MG63 (cell line): Measurements from ENCODE around the gene HOXD11. TPM values are rescaled to one million over a fixed set of nuclear protein-coding genes. Genes with fewer than 3 reads are reported as not detected.

Experiments
- DNase-seq: peaks from one replicate; pipeline ENCODE4 v3.0.0-alpha.2; 2020
- H3K27me3 ChIP-seq: fragments of 250-450 bp; sonication (Bioruptor Pico); 2 replicates; pipeline ENCODE4 v1.5.1; 2020; ENCODE audit warnings: mild to moderate bottlenecking, moderate library complexity
- H3K36me3 ChIP-seq: fragments of 250-450 bp; sonication (Bioruptor Pico); 2 replicates; pipeline ENCODE4 v1.5.1; 2020; ENCODE audit warnings: mild to moderate bottlenecking, moderate library complexity
- H3K4me3 ChIP-seq: fragments of 250-450 bp; sonication (Bioruptor Pico); 2 replicates; pipeline ENCODE4 v1.5.1; 2020; ENCODE audit warnings: mild to moderate bottlenecking, moderate library complexity
- H3K9me3 ChIP-seq: fragments of 250-450 bp; sonication (Bioruptor Pico); 2 replicates; pipeline ENCODE4 v1.5.1; 2020; ENCODE audit warnings: mild to moderate bottlenecking, moderate library complexity
- total RNA-seq: library from RNA; depleted of rRNA; stranded (reverse); fragments of >200 nt; shearing (Covaris generic); gene quantifications from 2 replicates; pipeline ENCODE4 v1.2.3, GENCODE V29; 2014; ENCODE audit warnings: low replicate concordance

The HOXD11 gene
- total RNA-seq, 1 experiment from 2014 or later, result 3.6 TPM

DNA sequence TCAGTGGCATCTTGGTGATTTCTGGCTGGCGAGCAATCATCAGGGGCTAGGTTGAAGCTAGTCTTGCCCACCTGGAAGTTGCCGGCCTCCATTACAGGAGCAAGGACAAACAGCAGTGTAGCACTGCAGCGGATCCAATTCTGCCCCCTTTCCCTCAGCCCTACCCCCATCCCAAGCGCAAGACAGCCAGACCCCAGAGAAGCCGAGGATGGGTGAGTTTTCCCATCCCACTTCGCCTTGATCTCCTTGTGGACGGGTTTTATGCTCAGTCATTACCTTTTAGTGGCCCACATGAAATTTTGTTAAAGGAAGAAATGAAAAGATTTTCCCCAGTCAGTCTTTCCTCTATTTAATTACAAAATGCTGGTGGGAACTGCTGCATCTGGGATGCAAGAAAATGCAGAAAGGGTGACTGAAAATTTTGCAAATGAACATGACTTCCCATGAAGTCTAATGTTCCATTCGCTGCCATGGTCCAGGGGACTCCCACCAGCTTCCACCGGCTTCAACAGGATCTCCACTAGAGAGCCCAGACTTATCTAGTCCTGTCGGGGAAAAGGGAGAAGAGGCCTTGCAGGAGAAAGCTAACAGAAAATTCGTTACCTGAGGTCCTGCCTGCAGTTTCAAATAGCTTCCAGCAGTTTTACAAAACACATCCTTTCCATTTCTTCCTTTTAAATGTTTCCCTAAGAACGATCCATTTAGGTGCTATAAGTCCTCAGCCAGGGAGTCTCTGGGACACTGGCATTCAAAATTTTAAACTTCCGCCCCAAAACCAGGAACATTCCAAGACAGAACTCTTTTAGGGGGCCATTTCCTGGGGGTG lies 13.5 kb downstream of the HOXD11 start:
- Histone ChIP-seq H3K4me3 (no peak overlapping the region), H3K27me3 (no peaks in the 10 kb centered on the region)
- DNase-seq, result no peak

DNA sequence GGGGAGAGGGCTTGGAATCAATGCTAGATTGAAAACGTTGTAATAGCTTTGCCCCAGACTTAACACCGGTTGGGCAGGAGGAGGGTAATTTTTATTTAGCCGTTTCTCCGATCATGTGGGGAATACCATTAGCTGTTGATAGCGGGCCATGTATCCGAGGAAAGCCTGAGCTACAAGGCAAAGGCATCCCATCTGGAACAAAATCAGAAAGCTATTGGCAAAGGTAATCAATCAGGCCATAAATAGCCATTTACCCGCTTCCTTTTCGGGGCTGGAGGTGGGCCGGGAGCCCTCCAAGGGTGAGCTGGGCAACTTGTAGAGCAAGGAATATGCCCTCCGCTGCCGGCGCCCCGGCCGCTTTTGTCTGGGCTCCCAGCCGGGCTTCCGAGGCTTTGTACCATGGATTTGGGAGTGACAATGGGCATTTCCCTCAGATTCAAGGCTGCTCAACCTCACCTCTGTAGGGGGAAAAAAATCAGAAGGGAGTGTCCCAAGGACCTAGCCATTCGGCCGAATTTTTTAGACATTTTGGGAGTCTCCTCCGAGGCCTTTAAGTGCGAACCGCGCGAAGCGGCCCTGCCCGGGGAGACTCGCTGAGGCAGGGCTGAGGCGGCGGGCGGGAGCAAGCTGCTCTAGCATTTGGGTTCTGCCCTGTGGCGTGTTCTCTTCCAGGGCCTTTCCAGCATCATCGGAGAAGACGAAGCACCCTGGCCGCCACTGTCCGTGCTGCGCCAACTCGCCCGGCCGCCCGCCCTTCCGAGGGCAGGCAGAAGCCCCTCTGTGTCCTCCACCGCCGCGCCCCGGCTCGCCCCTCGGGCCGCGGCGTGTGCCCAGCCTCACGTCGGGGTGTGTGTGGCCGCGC lies 14.3 kb downstream of the HOXD11 start:
- Histone ChIP-seq H3K9me3 (no peaks in the 10 kb centered on the region), H3K27me3 (no peaks in the 10 kb centered on the region), H3K4me3 (no peak overlapping the region), H3K36me3 (peaks cover 3% of the 10 kb centered on the region; the same call in 1 of the 2 replicates)
- DNase-seq, result no peak

More for the DNA sequence above, 13.5 kb downstream of the HOXD11 start:
- peaks cover 3% of the 10 kb centered on the region; the same call in 1 of the 2 replicates for H3K36me3 ChIP-seq
- H3K9me3 ChIP-seq, result no peaks in the 10 kb centered on the region

DNA sequence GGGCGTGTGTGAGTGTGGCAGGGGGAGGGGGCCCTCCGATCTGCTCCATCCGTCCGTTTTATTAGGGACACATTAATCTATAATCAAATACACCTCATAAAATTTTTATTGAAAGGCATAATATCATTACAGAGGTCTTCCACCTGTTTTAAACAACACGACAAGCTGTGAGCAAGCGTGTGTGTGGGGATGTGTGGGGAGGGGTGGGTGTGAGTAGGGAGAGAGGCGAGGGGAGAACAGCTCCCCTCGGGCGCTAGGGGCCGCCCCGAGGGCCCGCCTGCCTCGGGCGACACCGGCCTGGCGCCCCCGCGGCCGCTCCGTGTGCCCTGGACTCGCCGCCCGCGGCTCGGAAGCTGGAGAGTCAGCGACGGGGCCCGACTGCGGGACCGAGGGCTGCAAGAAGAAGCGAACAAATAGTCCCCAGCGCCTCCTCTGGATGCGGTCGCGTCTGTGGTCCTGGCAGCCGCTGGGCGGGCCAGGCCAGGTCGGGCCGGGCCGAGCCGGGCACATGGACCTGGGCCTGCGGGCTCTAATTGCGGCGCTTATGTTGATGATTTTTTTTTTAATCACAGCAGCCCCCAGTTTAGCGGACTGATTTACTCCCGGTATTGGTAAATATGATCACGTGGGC lies 15.1 kb downstream of the HOXD11 start:
- Histone ChIP-seq H3K4me3 (peak overlapping the region; percentile 48), H3K27me3 (no peaks in the 10 kb centered on the region), H3K36me3 (no peaks in the 10 kb centered on the region), H3K9me3 (no peaks in the 10 kb centered on the region)
- DNase-seq, result no peak

DNA sequence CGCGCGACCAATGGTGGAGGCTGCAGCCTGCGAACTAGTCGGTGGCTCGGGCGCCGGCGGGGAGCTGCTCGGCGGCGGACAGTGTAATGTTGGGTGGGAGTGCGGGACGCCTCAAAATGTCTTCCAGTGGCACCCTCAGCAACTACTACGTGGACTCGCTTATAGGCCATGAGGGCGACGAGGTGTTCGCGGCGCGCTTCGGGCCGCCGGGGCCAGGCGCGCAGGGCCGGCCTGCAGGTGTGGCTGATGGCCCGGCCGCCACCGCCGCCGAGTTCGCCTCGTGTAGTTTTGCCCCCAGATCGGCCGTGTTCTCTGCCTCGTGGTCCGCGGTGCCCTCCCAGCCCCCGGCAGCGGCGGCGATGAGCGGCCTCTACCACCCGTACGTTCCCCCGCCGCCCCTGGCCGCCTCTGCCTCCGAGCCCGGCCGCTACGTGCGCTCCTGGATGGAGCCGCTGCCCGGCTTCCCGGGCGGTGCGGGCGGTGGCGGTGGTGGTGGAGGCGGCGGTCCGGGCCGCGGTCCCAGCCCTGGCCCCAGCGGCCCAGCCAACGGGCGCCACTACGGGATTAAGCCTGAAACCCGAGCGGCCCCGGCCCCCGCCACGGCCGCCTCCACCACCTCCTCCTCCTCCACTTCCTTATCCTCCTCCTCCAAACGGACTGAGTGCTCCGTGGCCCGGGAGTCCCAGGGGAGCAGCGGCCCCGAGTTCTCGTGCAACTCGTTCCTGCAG lies 15.8 kb downstream of the HOXD11 start, which contains the start of gene HOXD9:
Gene HOXD9 (plus strand): TSS at position 37 of the 728 bp plus-strand sequence. CDS start 50 bp downstream, at position 87.
- peak within 1 kb of the TSS; percentile 48 for H3K4me3 ChIP-seq
- H3K36me3 ChIP-seq, result no peaks in the 10 kb centered on the region
- no peaks in the 10 kb centered on the region for H3K9me3 ChIP-seq
- DNase-seq, result peak; percentile 74
- H3K27me3 ChIP-seq, result no peaks in the 10 kb centered on the region

DNA sequence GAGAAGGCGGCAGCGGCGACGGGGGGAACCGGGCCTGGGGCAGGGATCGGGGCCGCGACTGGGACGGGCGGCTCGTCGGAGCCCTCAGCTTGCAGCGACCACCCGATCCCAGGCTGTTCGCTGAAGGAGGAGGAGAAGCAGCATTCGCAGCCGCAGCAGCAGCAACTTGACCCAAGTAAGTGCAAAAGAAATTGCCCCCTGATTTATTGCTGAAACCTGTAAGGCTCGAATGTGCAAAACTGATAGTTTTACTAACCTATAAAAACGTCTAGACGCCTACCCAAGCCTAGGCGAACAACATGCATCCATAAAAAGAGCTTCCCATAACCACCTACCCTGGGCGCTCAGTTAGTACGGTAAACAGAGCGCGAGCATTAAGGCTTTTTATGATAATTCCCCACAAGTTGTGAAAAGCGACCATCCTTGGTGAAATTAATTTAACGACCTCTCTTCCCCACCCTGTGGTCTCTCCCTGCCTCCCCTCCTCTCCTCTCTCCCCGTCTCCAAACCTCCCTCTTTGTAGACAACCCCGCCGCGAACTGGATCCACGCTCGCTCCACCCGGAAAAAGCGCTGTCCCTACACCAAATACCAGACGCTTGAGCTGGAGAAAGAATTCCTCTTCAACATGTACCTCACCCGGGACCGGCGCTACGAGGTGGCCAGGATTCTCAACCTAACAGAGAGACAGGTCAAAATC lies 16.5 kb downstream of the HOXD11 start:
- Histone ChIP-seq H3K36me3 (no peaks in the 10 kb centered on the region), H3K4me3 (peak overlapping the region; percentile 48), H3K27me3 (no peaks in the 10 kb centered on the region), H3K9me3 (no peaks in the 10 kb centered on the region)
- DNase-seq, result no peak

DNA sequence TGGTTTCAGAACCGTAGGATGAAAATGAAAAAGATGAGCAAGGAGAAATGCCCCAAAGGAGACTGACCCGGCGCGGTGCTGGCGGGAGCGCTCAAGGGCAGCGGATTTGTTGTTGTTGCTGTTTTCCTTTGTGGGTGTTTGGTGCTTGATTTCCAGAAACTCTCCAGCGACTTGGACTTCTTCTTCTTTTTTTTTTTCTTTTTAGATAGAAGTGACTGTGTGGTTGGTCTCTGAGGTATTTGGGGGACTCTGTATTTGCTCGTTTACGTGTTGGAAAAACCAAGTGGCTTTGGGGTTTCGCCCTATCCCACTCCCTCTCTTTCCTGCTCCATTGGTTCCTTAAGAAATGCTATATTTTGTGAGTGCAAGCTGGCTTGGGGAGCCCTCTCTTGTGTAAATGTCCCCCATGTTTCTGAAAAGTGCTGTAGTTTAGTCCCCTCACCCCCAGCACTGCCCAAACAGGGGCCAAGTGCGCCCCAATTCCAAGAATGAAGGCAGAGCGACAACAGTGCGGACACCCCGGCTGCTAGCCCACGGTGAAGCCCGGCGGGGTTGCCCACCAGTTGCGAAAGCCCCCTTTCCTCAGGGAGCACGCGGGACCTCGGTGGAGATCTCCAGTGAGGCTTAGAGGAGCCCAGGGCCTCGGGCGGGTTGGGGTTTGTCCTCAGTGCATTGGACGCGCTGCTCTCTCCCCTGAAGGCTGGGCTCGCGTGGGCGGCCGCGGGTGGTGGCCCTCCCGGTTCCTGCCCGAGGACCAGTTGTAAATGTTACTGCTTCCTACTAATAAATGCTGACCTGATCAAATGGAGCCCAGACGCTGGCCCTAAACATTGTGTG lies 17.2 kb downstream of the HOXD11 start:
- H3K36me3 ChIP-seq, result no peaks in the 10 kb centered on the region
- no peaks in the 10 kb centered on the region for H3K27me3 ChIP-seq
- no peaks in the 10 kb centered on the region for H3K9me3 ChIP-seq
- H3K4me3 ChIP-seq, result no peak overlapping the region
- DNase-seq, result no peak

DNA sequence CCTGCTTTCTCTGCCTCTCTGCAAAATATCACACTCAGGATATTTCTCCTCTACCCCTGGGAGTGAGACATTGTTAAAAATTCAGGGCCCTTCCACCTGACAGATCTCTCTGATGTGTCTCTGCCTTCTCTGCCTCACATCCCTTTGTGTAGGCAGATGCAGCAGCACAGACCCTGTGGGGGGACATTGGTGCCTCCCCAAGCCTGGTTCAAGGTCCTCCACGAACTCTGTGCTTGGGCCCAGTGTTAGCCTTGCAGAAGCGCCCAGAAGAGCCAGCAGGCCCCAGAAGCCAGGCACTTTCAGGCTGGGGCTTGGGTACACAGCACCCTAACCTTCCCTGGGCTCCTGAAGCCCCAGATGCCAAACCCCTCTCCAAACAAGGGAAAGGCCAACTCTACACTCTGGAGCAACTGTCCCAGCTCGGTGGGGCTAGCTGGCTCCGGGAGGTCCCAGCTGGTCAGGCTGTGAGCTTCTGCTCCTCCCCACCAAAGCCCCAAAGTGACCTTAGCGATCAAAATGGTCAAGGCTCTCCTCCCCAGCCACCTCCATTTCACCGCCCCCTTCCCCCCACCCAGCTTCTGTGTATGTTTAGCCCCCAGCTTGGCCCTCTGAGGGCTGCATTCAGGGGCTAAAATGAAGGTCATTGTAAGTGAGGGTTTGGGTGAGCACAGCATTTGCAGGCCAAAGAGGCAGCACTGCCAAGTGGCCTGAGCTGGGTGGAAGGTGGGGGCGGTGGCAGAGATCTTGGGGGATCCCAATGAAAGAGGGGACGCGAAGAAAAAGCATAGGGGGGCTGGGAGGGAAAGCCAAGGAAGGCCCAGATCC lies 18.1 kb downstream of the HOXD11 start:
- Histone ChIP-seq H3K36me3 (no peaks in the 10 kb centered on the region), H3K9me3 (no peaks in the 10 kb centered on the region), H3K27me3 (no peaks in the 10 kb centered on the region), H3K4me3 (no peak overlapping the region)
- no peak for DNase-seq

DNA sequence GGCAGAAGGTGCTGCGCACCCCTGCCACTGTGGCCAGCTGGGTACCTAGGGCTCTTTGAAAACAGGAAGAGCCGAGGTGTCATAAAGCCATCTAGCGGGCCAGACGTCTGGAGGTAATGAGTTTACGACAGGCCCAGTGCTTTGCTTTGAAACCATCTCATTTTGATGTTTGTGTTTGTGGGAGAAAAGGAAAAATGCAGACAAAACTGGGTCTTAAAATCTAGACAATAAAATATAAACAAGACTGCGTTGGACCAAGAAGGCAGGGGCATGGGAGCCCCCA lies 18.6 kb downstream of the HOXD11 start:
- H3K27me3 ChIP-seq, result no peaks in the 10 kb centered on the region
- H3K9me3 ChIP-seq, result no peaks in the 10 kb centered on the region
- no peak for DNase-seq
- H3K36me3 ChIP-seq, result no peaks in the 10 kb centered on the region
- no peak overlapping the region for H3K4me3 ChIP-seq

DNA sequence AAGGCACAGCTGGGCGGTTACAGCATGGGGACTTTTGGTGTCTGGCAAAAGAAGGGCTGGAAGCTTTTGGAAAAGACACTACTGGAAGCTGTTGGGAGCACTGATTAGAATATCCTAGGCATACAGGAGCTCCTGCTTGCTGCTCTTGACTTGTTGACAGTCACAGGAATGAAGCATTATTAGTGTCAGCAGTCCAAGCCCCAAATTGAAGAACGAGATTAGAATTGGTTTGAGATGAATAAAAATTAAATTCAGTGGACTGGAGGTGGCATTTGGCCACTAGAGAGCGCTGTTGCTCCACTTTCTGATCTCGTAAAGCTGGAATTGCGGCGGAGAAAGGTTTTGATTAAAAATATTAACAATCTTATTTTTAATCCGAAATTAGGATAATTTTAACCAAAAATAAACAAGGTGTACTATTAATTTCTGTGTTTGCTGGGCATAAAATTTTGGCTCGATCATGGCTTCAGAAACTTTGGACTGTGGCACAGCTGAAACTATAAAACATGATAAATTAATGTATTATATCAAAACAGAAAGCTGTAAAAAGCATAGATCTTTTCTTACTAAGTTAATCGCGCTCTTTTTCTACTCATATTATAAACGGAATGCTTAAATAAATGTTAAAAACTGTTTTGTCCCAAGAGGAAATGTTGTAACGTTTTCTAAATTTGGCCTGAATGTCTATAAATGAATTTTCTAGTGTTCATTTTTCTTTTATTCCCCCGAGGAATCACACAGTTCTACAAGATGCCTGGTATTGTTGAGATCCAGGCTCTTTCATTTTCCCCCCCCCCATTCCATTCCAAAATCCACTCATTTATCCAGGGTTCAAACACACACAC lies 20.1 kb downstream of the HOXD11 start:
- Histone ChIP-seq H3K36me3 (no peaks in the 10 kb centered on the region), H3K4me3 (peak overlapping the region; percentile 31), H3K9me3 (no peaks in the 10 kb centered on the region), H3K27me3 (no peaks in the 10 kb centered on the region)
- peak; percentile 23 for DNase-seq

DNA sequence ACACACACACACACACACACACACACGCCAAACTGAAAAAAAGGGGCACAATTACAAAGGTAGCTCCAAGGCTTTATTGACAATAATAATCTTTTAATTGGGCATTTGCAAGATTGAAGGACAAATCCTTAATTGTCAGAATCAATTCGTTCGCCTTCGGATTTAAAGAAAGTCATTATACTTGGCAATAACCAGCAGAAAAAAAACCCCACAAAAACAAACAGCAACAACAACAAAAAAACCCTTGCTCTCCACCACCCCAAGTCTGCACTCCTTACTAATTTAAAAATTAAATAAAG lies 20.6 kb downstream of the HOXD11 start:
- no peak for DNase-seq
- Histone ChIP-seq H3K4me3 (peak overlapping the region; percentile 52), H3K36me3 (no peaks in the 10 kb centered on the region), H3K9me3 (no peaks in the 10 kb centered on the region), H3K27me3 (no peaks in the 10 kb centered on the region)

DNA sequence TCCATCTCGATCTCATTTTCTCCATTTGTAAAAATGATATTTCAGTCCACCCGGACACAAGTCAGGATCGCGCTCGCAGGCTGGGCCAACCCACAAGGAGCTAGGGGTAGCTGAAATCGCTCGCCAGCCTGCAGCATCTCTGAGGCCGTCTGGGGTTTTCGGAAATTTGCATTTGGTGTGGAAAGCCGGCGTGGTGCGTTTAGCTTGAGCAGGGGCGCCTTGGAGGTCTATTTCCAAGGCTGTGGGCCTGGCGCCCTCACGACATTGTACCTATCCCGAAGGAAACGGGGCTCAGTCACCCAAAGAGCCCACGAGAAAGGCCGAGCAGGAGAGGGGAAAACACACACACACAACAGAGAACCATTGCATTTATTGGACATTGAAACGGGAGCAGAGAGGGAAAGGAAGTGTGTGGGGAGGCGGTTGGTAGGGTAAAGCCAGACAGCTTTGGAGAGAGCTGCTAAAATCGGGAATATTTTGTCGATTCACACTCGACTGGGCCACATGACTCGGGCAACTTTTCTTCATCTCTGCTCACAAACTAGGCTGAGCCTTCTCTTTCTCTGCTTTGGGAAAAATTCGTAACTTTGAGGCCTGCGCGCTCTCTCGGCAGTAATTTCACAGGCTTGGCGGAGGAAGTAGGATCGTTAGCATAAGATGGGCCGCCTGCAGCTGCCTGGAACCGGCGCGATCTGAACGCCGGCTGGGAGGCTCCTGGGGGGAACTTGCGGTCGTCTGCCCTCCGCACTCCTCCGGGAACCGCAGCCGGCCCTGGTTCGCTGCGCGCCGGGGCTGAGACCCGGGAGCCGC lies 21.3 kb downstream of the HOXD11 start:
- DNase-seq, result peak; percentile 43
- Histone ChIP-seq H3K9me3 (no peaks in the 10 kb centered on the region), H3K27me3 (no peaks in the 10 kb centered on the region), H3K4me3 (peak overlapping the region; percentile 52), H3K36me3 (no peaks in the 10 kb centered on the region)

DNA sequence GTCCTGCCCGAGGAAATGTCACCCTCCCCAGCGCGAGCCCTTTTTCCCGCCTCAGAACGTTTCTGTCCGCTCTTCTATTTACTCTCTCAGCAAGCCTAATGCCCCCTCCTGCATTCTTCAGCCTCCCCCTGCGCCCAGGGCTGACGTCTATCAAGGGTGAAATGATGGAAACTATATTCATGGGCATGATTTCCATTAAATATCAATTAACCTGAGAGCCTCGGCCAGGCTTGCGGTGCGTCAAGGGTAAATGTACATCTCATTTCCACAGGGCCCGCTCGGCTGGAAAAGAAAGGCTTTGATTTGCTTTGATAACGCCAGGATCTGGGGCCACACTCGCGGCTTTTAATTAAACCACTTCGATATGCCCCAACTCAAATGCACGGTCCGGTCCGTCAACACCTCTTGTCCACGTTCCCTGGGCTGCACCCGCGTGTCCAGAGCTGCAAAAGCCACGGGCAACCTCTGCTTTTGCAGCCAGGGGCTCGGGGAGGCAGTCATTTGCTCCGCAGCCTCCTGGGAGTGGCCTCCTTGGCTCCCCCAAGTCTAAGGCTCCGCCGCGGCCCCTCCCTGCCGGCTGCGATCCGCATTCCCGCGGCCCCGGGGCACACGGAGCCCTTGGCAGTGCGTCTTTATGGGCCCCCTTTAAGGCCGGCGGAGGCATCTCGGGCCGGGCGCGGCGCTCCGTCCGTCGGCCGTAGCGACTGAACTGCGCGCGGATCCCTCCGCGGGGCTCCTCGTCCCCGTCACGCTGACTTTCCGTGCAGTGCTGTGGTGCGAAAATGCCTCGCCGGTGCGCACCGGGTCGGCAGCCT lies 22.1 kb downstream of the HOXD11 start, which contains the start of gene HOXD8:
Gene HOXD8 (plus strand): TSS at position 724 of the 815 bp plus-strand sequence. CDS start 662 bp downstream, outside the sequence.
- peak within 1 kb of the TSS; percentile 57 for H3K4me3 ChIP-seq
- peak; percentile 91 for DNase-seq
- H3K9me3 ChIP-seq, result no peaks in the 10 kb centered on the region
- no peaks in the 10 kb centered on the region for H3K27me3 ChIP-seq
- no peaks in the 10 kb centered on the region for H3K36me3 ChIP-seq

DNA sequence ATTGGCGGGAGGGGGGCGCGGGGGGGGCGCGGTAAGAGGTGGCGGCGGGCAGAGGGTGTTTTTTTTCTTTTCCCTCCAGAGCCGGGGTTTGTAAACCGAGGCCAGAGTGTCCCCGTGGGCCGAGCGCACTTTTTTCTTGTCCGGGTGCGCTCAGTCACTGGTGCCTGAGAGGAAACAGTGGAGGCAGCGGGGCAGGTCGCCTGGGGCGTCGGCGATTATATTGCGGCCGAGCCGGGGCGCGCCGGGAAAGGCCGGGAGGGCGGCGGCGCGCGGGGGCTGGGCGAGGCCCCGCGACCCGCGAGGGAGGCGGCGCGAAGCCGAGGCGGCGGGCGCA lies 22.7 kb downstream of the HOXD11 start:
- Histone ChIP-seq H3K36me3 (no peaks in the 10 kb centered on the region), H3K4me3 (peak overlapping the region; percentile 52)
- DNase-seq, result no peak

More for the DNA sequence above, 22.7 kb downstream of the HOXD11 start:
- no peaks in the 10 kb centered on the region for H3K9me3 ChIP-seq
- H3K27me3 ChIP-seq, result no peaks in the 10 kb centered on the region
